GM18505 (cell line): ENCODE results near the gene DCTN2.

ENCODE experiments used
- ATAC-seq: cut with Tn5 transposase; IDR thresholded peaks from one replicate; pipeline ENCODE4 v1.9.1; 2021; ENCODE audit not compliant: unreplicated experiment
- POLR2A ChIP-seq: IDR thresholded peaks from 4 replicates; pipeline ENCODE4 v1.6.1; 2011; ENCODE audit warnings: borderline replicate concordance; ENCODE audit not compliant: insufficient read depth, insufficient read length; ENCODE audit errors: extremely low read depth

Gene DCTN2

GRCh38 chr12:57483466-57483865, 63.5 kb downstream of the DCTN2 start:
- TF ChIP-seq POLR2A = no peak
- no peak for ATAC-seq

- ATAC-seq = no peak
- TF ChIP-seq POLR2A = no peak
Measured at GRCh38 chr12:57481671-57482070, 65.3 kb downstream of the DCTN2 start.
